Measurements from ENCODE around the gene CFAP43. TPM values are rescaled to one million over a fixed set of nuclear protein-coding genes. Genes with fewer than 3 reads are reported as not detected.

Gene CFAP43
- total and polyA plus RNA-seq, 4 donors: 0.10 to 0.33 (median 0.15) TPM

- no peaks in the 10 kb centered on the region for H3K27me3 ChIP-seq (ENCODE audit: control insufficient read depth in 4 of 4, insufficient read depth in 4 of 4, low read length in 3 of 4)
- no peaks in the 10 kb centered on the region for H3K36me3 ChIP-seq (ENCODE audit: control insufficient read depth in 4 of 4, insufficient read depth in 3 of 4, low read depth in 1 of 4, low read length in 3 of 4)
- peaks cover 1 to 16% (median 7%) of the 10 kb centered on the region in 4 donors for H3K4me1 ChIP-seq (ENCODE audit: control insufficient read depth in 4 of 4, insufficient read depth in 4 of 4, low read length in 3 of 4)
- no peak overlapping the region for H3K27ac ChIP-seq (ENCODE audit: low read depth in 1 of 2, low read length in 2 of 2)
- H3K4me3 ChIP-seq (ENCODE audit: low read depth in 1 of 3, low read length in 3 of 3): no peak overlapping the region
- TF ChIP-seq HNF4A (conservative IDR thresholded peaks at IDR 0.05) (no peak), GABPA (IDR thresholded peaks at IDR 0.05 in 1 of 2, conservative IDR thresholded peaks at IDR 0.05 in 1 of 2) (no peak), FOXA2 (IDR thresholded peaks at IDR 0.05) (no peak), ZBTB33 (IDR thresholded peaks at IDR 0.05) (no peak), FOXA1 (IDR thresholded peaks at IDR 0.05) (no peak), NR2F2 (IDR thresholded peaks at IDR 0.05) (no peak), RAD21 (IDR thresholded peaks at IDR 0.05) (no peak), HNF4G (IDR thresholded peaks at IDR 0.05) (no peak), ATF3 (IDR thresholded peaks at IDR 0.05) (no peak), JUND (IDR thresholded peaks at IDR 0.05) (no peak), REST (IDR thresholded peaks at IDR 0.05) (no peak), YY1 (IDR thresholded peaks at IDR 0.05) (no peak), TAF1 (conservative IDR thresholded peaks at IDR 0.05) (no peak), CTCF (IDR thresholded peaks at IDR 0.05; ENCODE audit: low read depth, low read length, missing input control) (no peak), SP1 (IDR thresholded peaks at IDR 0.05) (no peak), RXRA (IDR thresholded peaks at IDR 0.05) (no peak), EGR1 (IDR thresholded peaks at IDR 0.05; ENCODE audit: low read depth in 2 of 2) (no peak), MAX (IDR thresholded peaks at IDR 0.05) (no peak)
- WGBS: 47% methylated on average over 1 of the region's 1 CpG
- no peaks in the 10 kb centered on the region for H3K9me3 ChIP-seq (ENCODE audit: control insufficient read depth in 4 of 4, low read length in 3 of 4)
- no peak for DNase-seq (ENCODE audit: low spot score)
- no peak overlapping the region for H3K9ac ChIP-seq (ENCODE audit: low read depth in 1 of 2, low read length in 2 of 2)
Measured at GRCh38 chr10:104233817-104234216, 1.7 kb upstream of the CFAP43 start.

Data from liver (tissue), 9 donors.